NOMO-1 (cell line): ENCODE results near the gene SZRD1.

Experiments used
- DNase-seq, 2 experiments: peaks; one replicate each; lab custom pipeline; 2025; ENCODE audit not compliant: unreplicated experiment in 2 of 2; lab: John Stamatoyannopoulos, UW

Gene SZRD1

DNA sequence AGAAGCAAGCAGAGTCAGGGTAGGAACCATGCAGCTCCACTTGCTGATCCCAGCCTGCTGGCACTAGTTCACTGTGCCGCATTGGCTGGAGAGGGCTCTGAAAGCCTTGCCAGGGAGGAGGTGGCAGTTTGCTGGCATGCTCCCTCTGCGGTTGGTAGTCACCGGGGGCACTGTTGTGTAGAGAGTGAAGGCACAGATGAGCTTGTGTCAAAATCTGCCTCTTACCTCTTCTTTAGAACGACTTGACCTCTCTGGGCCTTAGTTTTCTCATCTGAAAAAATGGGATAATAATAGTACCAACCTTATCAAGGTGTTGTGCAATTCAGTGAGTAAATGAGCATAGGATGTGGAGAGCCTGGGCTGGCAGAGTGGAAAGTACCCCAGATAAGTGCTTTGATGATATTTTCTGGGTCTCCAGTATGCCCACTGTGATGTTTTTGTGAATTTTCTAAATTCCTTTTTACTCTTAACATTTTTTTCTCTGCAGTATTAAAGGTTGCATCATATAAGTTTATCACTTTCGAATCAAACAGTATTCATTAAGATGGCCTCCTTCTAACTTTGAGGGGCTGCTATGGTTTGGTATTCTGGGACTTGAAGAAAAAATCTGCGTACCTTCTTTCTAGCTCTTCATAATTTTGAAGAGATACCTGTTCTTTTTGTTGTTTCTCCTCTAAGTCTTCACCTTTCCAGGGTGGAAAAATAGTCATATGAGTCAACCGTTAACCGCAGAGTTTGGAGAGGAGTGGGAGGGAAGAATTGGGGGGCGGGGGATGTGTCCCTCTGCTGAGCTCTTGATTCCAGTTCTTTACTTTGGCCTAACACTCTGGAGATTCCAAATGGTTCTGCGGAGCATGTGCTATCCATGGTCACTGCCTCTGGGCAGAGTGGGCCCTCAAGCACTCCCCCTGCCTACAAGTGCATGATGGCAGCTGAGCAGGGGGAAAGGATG, 26.8 kb downstream of the SZRD1 start:
- DNase-seq, result no peak

DNA sequence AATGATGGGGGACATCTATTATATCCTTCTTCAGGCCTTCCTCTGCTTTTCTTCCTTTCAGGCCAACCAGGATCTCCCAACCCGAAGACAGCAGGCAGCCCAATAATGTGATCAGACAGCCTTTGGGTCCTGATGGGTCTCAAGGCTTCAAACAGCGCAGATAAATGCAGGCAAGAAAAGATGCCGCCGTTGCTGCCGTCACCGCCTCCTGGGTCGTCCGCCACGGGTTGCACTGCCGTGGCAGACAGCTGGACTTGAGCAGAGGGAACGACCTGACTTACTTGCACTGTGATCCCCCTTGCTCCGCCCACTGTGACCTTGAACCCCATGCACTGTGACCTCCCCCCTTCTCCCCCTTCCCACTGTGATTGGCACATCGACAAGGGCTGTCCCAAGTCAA, 27.9 kb downstream of the SZRD1 start:
- no peak for DNase-seq

DNA sequence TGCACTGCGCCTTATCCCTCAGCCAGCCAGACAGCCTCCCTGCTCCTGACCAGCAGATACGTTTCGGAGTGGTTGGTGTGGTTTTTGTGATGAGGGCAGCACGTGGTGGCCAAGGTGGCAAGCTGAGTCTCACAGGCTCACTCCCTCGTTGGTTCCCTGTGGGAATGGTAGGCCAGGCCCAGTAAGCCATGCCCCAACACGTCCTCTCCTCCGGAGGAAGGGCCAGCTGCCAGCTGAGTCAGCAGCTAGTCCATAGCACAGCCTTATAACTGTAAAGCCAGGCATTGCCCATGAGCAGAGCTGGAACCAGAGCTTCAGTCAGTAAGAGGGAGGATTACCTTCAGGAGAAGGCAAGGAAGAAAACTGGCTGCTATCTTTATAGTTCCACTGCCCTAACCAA, 29.5 kb downstream of the SZRD1 start:
- no peak for DNase-seq

DNA sequence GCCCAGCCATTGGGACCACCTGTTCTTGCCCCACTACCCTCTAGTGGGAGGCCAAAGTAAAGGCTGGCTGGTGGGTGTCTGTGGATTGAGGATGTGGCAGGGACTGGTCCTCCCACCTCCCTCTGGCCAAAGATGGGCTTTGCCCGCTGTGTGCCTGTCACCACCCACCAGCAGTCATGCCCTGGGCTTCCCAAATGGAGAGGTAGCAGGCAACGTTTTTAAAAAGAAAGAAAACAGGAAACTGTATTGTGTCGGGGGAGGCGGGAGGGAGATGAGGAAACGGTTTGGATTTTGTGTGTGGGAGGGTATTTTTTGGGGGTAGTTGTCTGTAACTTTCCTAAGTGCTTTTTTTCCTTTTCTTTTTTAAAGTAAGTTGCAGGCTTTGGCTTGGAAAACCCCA, 30.1 kb downstream of the SZRD1 start:
- DNase-seq, result no peak

DNA sequence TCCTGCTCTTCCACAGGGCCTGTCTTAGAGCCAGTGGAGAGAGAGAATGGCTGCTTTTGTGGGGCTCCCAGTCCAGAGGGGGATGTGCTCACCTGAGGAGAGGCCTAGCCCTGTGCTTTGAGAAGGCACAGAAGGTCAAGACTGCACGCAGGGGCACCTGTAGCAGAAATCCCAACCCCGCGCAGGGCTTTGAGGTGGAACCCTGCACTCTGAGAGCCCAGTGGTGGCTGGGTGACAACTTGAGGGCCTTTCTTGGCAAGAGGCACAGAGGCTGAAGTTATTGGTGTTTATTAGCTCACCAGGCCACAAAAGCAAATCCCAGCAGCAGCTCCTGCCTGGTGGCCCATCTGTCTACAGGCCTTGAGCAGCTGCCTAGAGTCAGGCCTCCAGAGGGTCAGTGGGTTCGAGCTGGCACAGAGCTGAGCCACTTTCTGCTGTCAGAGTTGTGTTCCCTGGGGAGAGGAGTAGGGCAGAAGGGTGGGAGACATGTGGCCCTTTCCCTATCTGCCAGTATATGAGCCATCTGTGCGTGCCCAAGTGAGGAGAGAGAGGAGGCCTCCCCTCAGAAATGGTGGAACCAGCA, 31.4 kb downstream of the SZRD1 start:
- no peak for DNase-seq

DNA sequence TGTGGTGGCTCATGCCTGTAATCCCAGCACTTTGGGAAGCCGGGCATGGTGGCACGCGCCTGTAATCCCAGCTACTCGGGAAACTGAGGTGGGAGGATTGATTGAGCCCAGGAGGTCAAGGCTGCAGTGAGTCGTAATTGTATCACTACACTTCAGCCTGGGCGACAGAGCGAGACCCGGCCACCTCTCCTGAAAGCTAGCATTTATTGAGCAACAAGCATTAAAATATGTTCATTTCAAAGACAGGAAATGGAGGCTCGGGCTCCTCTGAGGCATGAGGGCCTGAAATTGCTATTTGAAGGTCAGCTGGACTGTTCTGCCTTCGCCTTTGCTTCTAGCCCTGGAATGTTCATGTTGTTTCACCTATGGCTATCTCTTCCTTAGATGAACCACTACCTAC, 35.7 kb downstream of the SZRD1 start:
- DNase-seq, result peak; percentile 1 to 13

DNA sequence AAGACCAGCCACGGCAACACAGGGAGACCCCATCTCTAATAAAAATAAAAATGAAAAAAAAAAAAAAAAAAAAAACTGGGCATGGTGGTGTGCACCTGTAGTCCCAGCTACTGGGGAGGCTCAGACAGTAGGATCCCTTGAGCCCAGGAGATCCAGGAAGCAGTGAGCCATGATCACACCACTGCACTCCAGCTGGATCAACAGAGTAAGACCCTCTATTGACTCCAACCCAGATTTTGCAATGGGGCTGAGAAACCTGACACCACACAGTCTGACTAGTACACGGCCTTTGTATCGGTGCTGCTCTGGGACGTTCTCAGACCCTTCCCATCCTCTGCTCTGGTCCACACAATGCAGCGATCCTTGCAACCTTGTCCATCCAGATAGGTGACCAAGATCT, 38.4 kb downstream of the SZRD1 start:
- no peak for DNase-seq

DNA sequence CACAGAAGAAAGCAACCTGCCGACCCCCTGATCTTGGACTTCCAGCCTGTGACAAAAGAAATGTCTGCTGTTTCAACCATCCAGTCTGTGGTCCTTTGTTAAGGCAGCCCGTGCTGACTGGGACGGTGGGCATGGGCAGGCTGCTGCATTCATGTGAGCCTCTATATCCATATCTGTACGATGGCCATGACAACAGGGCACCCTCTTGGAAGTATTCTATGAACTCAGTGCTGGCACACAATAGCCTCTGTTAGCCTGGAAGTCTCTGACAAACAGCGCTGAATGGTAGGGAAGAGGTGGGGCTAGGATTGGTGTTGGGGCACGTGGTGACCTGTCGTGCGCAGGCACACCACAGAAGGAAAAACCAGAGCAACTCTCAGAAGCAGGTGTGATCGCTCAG, 39.8 kb downstream of the SZRD1 start:
- DNase-seq, result no peak

DNA sequence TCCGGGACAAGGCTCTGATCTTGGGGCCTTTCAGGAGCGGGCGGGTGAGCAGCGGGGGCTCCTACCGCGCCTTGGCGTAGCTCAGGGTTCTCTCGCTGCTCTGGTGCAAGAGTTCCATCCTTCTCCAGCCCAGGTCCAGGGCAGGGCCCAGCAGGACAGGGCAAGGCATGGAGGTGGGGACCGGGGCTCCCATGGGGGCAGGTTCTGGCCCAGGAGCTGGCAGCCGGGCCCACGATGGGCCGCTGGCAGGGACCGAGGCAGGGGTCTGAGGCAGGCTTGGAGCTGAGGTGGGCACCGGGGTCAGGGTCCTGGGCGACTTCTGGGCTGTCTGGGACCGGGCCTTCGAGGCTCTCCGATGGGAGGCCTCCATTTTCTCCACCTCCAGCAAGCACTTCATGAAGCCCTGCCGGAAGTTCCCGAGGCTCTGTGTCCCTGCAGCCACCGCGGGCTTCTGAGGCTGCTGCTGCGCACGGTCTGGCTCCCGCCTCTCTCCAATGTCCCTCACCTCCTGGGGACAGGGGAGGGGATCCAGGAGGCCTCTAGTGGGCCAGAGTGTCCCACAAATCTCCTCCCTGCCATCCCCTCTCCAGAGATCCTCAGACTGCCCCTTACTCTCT, 42.6 kb downstream of the SZRD1 start:
- no peak for DNase-seq

DNA sequence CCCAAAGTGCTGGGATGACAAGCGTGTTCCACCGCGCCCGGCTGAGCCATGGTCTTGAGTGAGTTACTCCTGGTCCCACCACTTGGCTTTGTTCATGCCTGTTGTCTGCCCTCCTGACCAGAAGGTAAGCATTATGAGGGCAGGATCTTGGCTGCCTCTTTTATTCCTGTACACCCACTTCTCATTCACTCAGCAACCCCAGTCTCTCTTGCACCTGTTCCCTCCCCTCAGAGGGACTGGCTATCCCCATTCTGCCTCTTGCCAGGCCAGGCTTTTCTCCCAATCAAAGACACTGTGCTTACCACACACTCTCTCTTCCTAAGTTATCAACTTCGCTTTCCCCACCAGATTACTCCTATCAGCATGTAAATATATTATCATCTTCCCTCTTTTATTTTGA, 43.8 kb downstream of the SZRD1 start:
- no peak for DNase-seq

DNA sequence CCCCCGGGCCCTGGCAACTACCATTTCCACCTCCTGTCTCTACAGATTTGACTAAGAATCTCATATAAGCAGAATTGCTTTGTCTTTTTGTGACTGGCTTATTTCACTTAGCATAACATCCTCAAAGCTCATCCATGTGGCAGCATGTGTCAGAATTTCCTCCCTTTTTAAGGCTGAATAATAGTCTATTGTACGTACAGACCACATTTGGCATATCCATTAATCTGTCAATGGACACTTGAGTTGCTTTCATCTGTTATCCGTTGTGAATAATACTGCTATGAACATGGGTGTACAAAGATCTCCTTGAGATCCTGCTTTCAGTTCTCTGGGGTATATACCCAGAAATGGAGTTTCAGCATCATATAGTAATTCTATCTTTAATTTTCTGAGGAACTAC, 46.1 kb downstream of the SZRD1 start:
- no peak for DNase-seq

DNA sequence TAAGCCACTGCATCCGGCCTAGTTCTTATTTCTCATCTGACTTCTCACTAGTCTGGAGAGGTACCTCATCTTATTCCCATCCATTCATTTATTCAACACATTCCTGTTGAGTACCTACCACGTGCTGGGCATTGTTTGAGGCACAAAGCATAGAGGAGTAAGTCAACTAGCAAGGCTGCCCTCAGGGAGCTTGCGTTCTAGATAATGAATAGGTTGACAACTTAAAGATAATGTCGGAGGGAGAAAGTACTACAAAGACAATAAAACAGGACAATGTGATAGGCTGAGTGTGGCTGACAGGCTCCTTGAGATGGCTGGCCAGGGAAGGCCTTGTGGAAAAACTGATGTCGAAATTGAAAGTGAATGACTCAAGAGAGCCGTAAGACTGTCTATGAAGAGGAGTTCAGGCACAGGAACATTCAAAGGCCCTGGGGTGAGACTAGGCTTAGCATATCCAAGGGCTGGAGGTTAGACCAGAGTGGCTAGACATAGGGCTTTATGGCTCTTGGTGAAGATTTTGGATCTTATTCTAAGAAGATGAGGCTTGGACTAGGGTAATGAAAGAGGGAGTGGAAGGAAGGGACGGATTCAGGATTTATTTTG, 51.9 kb downstream of the SZRD1 start:
- DNase-seq, result peak in 1 of 2 experiments; percentile 11

DNA sequence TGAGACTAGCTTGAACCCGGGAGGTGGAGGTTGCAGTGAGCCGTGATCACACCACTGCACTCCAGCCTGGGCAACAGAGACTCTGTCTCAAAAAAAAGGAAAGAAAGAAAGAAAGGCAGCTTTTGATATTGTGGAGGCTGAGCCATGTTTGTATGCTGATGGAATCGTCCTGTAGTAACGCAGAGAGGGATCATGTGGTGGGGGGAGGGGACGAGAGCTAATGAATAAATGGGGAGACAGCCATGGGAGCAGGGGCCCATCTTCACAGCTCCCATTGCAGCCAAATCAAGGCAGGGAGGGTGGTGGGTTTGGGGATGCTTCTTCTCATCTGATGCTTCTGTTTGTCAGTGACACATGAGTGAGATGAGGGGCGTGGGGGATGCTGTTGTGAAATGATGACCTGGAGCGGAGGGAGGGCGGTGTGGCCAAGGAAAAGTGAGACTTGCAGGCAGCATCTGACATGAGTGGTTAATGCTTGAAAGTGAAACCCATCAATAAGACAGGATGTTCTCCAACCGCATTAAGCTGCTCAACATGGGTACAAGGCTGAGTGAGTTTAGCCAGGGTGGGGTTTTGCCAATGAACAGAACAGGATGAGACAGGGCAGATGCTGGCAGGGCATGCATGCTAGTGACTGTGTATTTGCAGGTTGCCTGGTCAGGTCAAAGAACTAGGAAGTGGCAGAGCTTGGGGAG, 53.5 kb downstream of the SZRD1 start:
- no peak for DNase-seq

DNA sequence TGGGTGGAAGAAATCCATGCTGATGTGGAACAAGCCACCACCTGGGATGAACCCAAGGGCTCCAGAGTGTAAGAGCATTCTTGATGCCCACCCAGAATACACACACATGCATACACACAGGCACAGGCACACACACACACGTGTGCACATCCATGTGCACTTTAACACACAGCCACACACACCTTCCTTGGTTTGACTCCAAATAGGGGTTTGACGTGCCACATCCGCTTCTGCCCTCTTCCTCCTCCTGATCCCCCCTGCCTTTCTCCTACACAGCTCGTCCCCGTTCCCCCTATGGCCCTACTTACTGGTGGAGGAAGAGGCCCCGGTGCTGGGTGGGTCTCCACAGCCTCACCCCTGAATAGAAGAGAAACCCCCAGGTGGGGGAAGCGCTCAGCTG, 54.2 kb downstream of the SZRD1 start:
- DNase-seq, result no peak

DNA sequence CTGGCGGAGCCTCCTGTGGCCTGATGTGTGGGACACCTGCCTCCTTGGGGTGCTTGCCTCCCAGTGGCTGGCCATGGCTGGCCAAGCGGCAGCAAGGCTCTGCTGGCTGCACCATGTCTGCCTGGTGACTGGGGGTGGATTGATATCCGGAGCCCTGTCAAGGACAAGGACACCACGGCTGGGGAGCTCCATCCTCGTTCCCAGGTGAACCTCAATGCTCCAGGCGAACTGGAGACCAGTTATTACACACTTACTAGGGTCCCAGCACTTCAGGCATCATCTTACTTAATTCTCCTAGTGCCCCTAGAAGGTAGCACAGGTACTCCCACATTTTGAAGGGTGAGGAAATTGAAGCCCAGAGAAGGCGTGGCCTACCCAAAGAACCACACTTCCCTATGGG, 55.0 kb downstream of the SZRD1 start:
- no peak for DNase-seq

DNA sequence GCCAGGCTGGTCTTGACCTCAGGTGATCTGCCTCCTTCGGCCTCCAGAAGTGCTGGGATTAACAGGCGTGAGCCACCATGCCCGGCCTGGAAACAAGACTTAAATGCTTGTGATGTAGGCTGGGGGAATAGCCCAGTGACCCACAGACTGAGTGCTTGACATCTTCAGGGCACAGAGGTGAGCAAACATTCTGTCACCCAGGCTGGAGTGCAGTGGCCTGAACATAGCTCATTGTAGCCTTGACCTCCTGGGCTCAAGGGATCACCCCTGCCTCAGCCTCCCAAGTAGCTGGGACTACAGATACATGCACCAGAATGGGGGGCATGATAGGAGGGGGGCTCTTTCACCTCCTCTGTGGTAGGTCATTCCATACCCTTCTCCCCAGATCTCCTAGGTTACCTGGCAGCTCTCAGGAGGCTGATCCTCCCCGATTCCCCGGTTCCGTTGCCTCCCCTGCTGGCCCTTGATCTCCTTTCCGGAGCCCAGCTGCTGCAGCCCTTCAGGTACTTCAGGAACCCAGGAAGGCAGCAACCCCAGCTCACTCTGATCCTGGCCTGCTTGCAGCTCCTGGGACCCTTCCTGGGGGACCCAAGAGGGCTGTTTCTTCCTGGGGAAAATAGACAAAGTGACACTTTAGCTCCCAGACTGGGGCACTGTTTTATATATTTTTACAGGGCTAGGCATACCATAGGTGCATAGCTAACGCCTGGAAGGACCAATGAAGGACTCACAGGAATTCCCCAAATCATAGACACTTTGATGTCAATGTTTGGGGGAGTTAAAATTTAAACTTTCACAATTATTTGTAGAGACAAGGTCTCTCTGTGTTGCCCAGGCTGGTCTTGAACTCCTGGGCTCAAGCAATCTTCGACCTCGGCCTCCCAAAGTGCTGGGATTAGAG, 58.3 kb downstream of the SZRD1 start:
- no peak for DNase-seq

DNA sequence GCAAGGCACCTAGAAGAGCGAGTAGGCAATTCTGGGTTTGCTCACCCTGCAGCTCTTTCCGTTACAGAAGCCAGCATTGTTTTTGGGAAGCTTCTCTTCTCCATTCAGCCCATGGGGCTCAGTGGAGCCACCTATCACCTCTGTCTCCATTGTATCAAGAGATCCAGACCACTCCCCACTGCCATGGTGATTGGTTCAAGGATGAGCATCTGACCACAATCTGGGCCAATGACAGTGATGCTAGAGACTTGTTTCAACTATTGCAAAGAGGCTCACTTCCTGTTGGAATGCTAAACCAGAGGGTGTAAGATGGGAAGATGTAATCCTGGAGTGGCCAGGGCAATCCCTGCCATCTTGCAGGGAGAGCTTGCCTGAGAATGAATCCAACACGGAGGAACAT, 63.6 kb downstream of the SZRD1 start:
- DNase-seq, result no peak

DNA sequence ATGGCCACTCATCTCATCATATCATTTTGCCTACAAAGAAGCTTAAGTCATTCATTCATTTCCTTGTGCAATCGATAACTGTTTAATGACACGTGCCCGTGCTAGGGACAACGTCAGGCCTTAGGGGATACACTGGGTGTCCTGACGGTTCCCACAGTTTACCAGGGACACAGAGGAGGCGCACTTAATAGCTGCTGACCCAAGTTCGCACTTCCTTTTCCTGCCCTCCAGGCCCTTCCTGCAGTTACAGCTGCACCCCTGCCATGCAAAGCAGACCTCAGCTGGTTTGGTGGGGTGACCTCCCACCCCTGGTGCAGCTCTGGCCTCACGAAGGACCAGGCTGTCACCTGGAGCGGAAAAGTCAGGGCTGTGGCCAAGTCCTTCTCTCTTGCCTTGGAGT, 66.0 kb downstream of the SZRD1 start:
- no peak for DNase-seq

DNA sequence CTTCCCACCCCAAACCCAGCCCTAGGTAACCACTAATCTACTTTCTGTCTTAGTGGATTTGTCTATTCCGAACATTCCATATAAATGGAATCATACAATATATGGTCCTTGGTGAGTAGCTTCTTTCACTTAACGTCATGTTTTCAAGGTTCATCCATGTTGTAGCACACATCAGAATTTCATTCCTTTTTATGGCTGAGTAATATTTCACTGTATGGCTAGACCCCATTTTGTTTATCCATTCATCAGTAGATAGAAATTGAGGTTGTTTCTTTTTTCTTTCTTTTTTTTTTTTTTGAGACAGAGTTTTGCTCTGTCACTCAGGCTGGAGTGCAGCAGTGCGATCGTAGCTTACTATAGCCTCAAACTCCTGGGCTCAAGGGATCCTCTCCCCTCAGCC, 67.0 kb downstream of the SZRD1 start:
- DNase-seq, result no peak

DNA sequence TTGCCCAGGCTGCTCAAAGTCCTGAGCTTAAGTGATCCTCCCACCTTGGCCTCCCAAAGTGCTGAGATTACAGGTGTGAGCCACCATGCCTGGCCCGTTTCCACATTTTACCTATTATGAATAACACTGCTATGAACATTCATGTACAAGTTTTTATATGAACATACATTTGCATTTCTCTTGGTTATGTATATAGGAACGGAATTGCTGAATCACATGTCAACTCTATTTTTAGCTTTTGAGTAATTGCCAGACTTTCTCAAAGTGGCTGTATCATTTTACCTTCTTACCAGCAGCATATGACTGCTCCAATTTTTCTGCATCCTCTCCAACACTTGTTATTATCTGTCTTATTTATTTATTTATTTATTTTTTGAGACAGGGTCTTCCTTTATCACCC, 67.5 kb downstream of the SZRD1 start:
- no peak for DNase-seq
